Left ventricle myocardium inferior (tissue), 1 donor: ENCODE measurements around the gene PARVG. TPM values are rescaled to one million over a fixed set of nuclear protein-coding genes. Genes with fewer than 3 reads are reported as not detected.

Experiments
- DNase-seq: peaks from one replicate; pipeline ENCODE4 v3.0.0-alpha.2; 2020
- H3K27ac ChIP-seq: fragments of 200-600 bp; replicated peaks from 2 replicates; pipeline ENCODE4 v1.8.0; 2021
- H3K27me3 ChIP-seq: fragments of 200-600 bp; 2 replicates; pipeline ENCODE4 v1.8.0; 2021; ENCODE audit warnings: low read depth
- H3K36me3 ChIP-seq: fragments of 200-600 bp; 2 replicates; pipeline ENCODE4 v1.8.0; 2021
- H3K4me1 ChIP-seq: fragments of 200-600 bp; 2 replicates; pipeline ENCODE4 v1.8.0; 2021
- H3K4me3 ChIP-seq: fragments of 200-600 bp; 2 replicates; pipeline ENCODE4 v1.8.0; 2021; ENCODE audit warnings: mild to moderate bottlenecking, moderate library complexity
- H3K9me3 ChIP-seq: fragments of 200-600 bp; replicated peaks from 2 replicates; pipeline ENCODE4 v1.8.0; 2021
- intact Hi-C: fragments of 100-400 bp; cut with micrococcal nuclease; formaldehyde crosslinking; loops from one replicate; pipeline ENCODE4 v1.11.0; 2022
- total RNA-seq: library from RNA; stranded (reverse); fragmentation: NEBNext Ultra II Directional; extraction: Animal tissue kit (Norgen Biotek cat#: 25700); gene quantifications from one replicate; pipeline ENCODE4 v1.2.1, GENCODE V29; 2021
- TF ChIP-seq, protein P1 (sequence below): fragments of 200-600 bp; IDR thresholded peaks from 2 replicates; pipeline ENCODE4 v1.8.0; 2021; ENCODE audit warnings: antibody characterized with exemption, mild to moderate bottlenecking, borderline replicate concordance
- donor health status: DM: no; HTN: yes; CAD: no; lungs with severe emphysema.

The PARVG gene
- total RNA-seq, 1 donor from 2014 or later = 2.8 TPM

DNA sequence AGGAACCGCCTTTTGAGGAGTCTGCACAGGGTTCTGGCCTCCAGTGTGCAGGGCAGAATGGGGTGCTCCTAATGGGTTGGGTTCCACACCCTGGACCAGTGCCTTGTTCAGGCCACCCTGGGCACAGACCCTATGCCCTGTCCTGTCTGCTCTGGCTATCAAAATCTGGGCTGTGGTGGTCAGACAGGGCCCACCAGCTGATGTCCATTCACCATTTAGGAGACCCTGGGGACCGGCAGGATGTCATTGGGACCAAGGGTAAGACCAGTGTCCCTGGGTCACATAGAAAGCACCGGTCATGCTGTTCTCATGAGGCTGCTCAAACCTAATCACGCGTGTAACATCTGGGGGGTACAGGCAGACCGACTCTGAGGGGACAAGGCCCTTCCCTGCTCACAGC is 37.3 kb downstream of the PARVG start:
- intact Hi-C loops = no loop called here
- no peak overlapping the region for H3K27ac ChIP-seq
- no peak for DNase-seq
- peaks cover 20% of the 10 kb centered on the region for H3K9me3 ChIP-seq
- peaks cover 52% of the 10 kb centered on the region for H3K27me3 ChIP-seq
- H3K36me3 ChIP-seq = no peaks in the 10 kb centered on the region
- H3K4me1 ChIP-seq = no peaks in the 10 kb centered on the region
- TF ChIP-seq, protein P1, sequence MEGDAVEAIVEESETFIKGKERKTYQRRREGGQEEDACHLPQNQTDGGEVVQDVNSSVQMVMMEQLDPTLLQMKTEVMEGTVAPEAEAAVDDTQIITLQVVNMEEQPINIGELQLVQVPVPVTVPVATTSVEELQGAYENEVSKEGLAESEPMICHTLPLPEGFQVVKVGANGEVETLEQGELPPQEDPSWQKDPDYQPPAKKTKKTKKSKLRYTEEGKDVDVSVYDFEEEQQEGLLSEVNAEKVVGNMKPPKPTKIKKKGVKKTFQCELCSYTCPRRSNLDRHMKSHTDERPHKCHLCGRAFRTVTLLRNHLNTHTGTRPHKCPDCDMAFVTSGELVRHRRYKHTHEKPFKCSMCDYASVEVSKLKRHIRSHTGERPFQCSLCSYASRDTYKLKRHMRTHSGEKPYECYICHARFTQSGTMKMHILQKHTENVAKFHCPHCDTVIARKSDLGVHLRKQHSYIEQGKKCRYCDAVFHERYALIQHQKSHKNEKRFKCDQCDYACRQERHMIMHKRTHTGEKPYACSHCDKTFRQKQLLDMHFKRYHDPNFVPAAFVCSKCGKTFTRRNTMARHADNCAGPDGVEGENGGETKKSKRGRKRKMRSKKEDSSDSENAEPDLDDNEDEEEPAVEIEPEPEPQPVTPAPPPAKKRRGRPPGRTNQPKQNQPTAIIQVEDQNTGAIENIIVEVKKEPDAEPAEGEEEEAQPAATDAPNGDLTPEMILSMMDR = no peak
- H3K4me3 ChIP-seq = no peak overlapping the region

DNA sequence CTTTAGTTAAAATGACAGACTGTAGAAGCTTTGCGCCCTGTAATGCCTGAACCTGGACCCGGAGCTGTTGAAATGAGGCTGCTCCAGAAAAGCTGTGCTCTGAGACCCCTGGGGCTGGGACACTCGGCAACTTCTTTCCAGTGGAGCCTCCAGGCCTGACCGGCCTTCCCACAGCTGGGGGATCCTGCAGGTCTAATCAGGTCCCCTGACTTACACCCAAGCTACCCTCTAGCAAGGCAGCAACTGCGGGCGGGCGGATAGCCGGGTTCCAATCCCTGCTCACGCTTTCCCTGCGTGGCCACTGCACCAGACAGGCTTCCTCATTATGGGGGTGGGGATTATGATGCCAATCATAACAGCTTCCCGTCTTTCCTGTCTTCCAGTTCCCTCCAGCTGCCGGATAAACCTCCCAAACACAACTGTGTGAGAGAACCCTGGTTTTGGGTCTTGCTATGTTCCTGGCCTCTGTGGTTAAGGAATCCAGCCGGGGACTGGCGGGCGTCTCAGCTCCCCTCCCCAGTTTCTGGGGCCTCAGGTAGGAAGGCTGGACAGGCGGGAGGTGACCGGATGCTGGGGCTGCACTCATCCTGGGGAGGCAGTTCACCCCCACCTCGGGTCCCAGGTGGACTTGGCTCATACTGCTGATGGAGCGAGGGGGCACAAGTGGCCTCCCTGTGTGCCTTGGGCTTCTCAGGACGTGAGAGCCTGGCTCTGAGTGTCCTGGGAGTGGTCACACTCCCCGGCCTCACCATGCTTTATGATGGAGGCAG is 38.6 kb downstream of the PARVG start:
- Histone ChIP-seq H3K4me3 (no peak overlapping the region), H3K9me3 (peaks cover 19% of the 10 kb centered on the region), H3K4me1 (no peaks in the 10 kb centered on the region), H3K27me3 (peaks cover 60% of the 10 kb centered on the region), H3K27ac (no peak overlapping the region), H3K36me3 (no peaks in the 10 kb centered on the region)
- TF ChIP-seq, protein P1 = no peak
- intact Hi-C loops = no loop called here
- no peak for DNase-seq

DNA sequence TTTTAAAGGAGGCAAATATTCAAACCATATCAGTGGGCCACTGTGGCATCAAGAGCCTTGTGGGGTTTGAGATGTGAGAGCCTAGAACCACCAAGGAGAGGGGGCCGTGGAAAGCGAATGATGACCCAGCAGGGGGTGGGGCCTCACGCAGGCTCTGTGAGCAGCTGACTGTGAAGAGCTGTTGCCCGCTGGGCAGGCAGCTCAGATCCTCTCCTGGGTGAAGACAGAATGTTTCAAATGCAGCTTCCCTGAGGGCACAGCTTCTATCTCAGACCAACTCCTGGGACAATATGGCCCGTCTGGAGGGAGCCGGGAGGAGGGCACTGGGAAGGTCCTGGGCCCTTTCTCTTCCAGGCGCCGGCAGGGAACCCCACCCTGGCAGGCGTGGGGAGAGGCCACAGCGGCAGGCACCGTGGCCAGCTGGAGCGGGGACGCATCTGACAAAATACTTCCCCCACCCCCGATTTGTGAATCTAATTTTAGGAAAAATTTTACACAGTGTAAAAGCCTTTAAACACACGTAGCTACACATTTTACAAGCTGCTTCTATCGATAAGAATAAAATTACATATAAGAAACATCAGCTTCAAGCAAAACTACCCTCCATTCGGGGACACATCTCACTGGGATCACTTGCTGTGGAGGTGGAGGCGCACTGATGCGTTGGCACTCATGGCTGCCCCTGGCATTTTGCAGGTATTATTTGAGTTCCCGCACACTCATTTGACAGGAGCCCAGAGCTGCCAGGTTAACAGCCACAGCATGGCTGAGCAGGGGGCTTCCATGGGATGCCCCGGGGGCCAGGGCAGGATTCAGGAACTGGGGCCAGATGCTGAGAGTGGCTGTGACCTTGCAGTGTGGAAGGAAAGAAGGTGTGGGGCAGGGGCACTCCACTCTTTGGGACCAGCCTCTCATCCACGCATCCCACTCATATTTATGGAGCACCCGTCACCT is 40.3 kb downstream of the PARVG start:
- Histone ChIP-seq H3K9me3 (peaks cover 4% of the 10 kb centered on the region), H3K36me3 (no peaks in the 10 kb centered on the region), H3K27ac (no peak overlapping the region), H3K4me1 (no peaks in the 10 kb centered on the region), H3K27me3 (peaks cover 77% of the 10 kb centered on the region), H3K4me3 (no peak overlapping the region)
- TF ChIP-seq, protein P1 = no peak
- intact Hi-C loops = no loop called here
- DNase-seq = no peak

DNA sequence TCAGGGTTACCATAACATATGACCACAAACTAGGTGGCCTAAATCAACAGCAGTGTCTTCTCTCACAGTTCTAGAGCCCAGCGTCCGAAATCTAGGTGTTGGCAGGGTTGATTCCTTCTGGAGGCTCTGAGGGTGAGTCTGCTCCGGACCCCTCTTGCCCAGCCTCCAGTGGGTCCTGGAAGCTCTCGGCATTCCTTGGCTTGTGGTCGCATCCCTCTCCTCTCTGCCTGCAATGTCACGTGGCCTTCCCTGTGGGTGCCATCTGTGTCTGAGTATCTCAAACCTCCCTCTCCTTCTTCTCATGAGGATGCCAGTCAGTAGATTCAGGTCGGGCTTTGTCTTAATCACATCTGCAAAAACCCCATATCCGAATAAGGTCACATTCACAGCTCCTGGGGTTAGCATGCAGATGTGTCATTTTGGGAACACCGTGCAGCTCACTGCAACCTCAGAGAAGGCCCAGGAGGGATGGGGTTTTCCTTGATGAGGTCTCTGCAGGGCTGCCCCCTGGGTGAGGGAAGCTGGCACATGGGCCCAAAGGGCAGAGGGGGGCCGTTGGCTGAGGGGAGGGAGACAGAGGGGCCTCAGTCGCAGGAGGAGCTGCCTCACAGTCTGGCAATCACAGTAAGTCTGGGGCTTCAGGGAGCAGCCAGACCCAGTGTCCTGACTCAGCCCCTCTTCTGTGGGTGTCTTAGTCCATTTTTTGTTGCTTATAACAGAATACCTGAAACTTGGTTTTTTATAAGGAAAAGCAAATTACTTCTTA is 41.2 kb downstream of the PARVG start:
- Histone ChIP-seq H3K27me3 (peaks cover 85% of the 10 kb centered on the region), H3K9me3 (peaks cover 4% of the 10 kb centered on the region), H3K4me1 (no peaks in the 10 kb centered on the region), H3K36me3 (no peaks in the 10 kb centered on the region), H3K4me3 (no peak overlapping the region), H3K27ac (no peak overlapping the region)
- intact Hi-C loops = no loop called here
- no peak for DNase-seq
- TF ChIP-seq, protein P1 = no peak

DNA sequence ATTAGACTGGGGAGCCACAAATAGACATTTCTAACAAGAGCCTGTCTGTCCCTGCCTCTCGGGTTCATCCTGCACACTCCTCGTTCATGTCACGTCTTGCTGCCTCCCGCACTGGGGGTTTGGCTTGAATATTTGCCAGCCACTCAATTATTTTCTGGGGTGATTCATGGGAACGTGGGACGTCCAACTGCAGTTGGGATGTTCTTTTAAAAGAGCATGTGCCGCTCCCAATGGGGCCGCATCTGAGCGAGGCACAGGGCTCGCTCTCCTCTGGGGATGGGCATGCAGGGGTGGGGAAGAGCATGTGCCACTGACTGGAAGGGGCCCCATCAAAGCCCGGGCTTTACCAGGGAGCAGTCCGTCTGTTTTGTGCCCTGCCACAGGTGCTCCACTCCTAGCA is 43.4 kb downstream of the PARVG start:
- TF ChIP-seq, protein P1 = no peak
- Histone ChIP-seq H3K27ac (no peak overlapping the region), H3K4me1 (no peaks in the 10 kb centered on the region), H3K4me3 (no peak overlapping the region), H3K36me3 (no peaks in the 10 kb centered on the region), H3K9me3 (peaks cover 26% of the 10 kb centered on the region), H3K27me3 (peaks cover 66% of the 10 kb centered on the region)
- intact Hi-C loops = no loop called here
- DNase-seq = no peak
